ENCODE measurements around the gene ATRN.
A peak's percentile ranks its signal among the peaks of the same experiment; 100 is the strongest.
"Not testable (repeated sequence)": the region's sequence is repeated elsewhere in the genome, so short reads cannot be mapped to it uniquely, and the experiment has no call there.

ATRN gene

GRCh38 chr20:3456648-3457047 is 14.2 kb upstream of the ATRN start:
- Mint-ChIP-seq H3K4me3 (no peak overlapping the region), H3K36me3 (no peaks in the 10 kb centered on the region)
- ATAC-seq, result no peak

GRCh38 chr20:3459881-3460307 is 10.9 kb upstream of the ATRN start:
- DNase-seq (ENCODE audit: low spot score in 2 of 2), result no peak
- H3K9me3 Mint-ChIP-seq, result no peaks in the 10 kb centered on the region
- H3K36me3 Mint-ChIP-seq, result no peaks in the 10 kb centered on the region
- H3K4me1 Mint-ChIP-seq, result no peaks in the 10 kb centered on the region
- no peak overlapping the region for H3K27ac Mint-ChIP-seq
- no peak overlapping the region for H3K4me3 Mint-ChIP-seq
- no peak for ATAC-seq

More at GRCh38 chr20:3456648-3457047, 14.2 kb upstream of the ATRN start:
- DNase-seq (ENCODE audit: low spot score in 2 of 2), result no peak
- no peaks in the 10 kb centered on the region for H3K4me1 Mint-ChIP-seq
- H3K27ac Mint-ChIP-seq, result no peak overlapping the region
- no peaks in the 10 kb centered on the region for H3K9me3 Mint-ChIP-seq

DNA sequence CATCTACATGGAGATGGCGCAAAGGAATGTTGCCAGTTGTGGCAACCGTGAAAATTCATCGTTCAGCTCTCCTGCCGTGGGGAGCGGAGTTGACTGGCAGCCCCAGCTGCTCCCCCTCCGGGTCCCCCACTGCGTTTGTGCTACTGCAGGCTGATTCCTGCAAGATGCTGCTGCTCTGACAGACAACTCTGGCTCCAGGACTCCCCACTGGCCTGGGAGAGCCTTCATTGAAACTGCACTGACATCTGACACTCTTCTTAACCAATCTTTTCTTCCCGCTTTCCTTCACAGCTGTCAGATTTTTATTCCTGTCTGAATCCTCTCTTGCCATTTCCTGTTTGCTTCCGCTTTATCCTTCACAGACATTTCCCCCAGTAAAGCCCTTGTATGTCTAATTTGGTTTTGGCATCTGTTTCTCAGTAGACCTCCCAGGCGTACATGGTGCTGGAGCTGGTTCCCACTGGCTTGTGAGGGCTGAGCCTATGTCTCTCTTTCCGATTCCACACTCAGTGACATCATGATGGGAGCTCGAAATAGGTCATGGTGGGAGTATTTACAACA is 9.5 kb upstream of the ATRN start:
- H3K4me3 Mint-ChIP-seq, result no peak overlapping the region
- H3K36me3 Mint-ChIP-seq, result no peaks in the 10 kb centered on the region
- DNase-seq (ENCODE audit: low spot score in 2 of 2) (no peak), ATAC-seq (no peak)
- H3K4me1 Mint-ChIP-seq, result no peaks in the 10 kb centered on the region
- H3K27ac Mint-ChIP-seq, result no peak overlapping the region
- no peaks in the 10 kb centered on the region for H3K9me3 Mint-ChIP-seq

- no peak overlapping the region for H3K4me3 Mint-ChIP-seq
- no peak overlapping the region for H3K27ac Mint-ChIP-seq
- ATAC-seq (no peak), DNase-seq (ENCODE audit: low spot score in 2 of 2) (no peak)
- H3K36me3 Mint-ChIP-seq, result no peaks in the 10 kb centered on the region
- no peaks in the 10 kb centered on the region for H3K4me1 Mint-ChIP-seq
- no peaks in the 10 kb centered on the region for H3K9me3 Mint-ChIP-seq
These were observed 8.7 kb upstream of the ATRN start for GRCh38 chr20:3461911-3462677.

DNA sequence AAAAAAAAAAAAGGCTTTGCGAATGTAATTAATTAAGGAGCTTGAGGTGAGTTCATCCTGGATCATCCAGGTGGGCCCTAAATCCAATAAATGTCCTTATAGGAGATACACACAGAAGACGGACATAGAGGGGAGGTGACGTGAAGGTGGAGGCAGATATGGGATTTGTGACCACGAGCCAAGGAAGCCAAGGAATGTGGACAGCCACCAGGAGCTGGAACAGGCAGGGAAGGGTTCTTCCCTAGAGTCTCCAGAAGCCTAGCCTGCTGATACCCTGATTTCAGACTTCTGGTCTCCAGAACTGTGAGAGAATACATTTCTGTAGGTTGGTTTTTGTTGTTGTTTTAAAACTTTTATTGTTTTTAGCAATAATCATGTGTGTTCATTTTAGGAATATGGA is 6.7 kb upstream of the ATRN start:
- no peak overlapping the region for H3K27ac Mint-ChIP-seq
- no peak overlapping the region for H3K4me3 Mint-ChIP-seq
- no peaks in the 10 kb centered on the region for H3K4me1 Mint-ChIP-seq
- DNase-seq (ENCODE audit: low spot score in 2 of 2) (no peak), ATAC-seq (no peak)
- H3K9me3 Mint-ChIP-seq, result no peaks in the 10 kb centered on the region
- no peaks in the 10 kb centered on the region for H3K36me3 Mint-ChIP-seq

- H3K4me1 Mint-ChIP-seq, result no peaks in the 10 kb centered on the region
- H3K36me3 Mint-ChIP-seq, result no peaks in the 10 kb centered on the region
- no peak for ATAC-seq
- no peak for DNase-seq (ENCODE audit: low spot score in 2 of 2)
- no peak overlapping the region for H3K4me3 Mint-ChIP-seq
- H3K9me3 Mint-ChIP-seq, result no peaks in the 10 kb centered on the region
- H3K27ac Mint-ChIP-seq, result no peak overlapping the region
These were observed 5.5 kb upstream of the ATRN start for GRCh38 chr20:3465301-3465700.

DNA sequence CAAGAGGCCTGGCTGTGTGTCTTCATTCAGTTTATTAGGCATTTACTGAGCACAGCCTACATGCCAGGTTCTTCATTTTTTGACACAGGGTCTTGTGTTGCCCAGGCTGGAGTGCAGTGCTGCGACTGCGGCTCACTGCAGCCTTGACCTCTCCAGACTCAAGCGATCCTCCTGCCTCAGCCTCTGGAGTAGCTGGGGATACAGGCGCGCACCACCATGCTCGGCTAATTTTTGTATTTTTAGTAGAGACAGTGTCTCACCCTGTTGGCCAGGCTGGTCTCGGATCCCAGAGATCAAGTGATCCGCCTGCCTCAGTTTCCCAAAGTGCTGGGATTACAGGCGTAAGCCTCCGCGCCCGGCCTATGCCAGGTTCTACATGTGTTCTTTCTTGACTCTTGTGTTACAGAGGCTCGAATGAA is 601 bp upstream of the ATRN start:
- H3K36me3 Mint-ChIP-seq, result peaks cover 4% of the 10 kb centered on the region
- H3K4me1 Mint-ChIP-seq, result peaks cover 32% of the 10 kb centered on the region
- ATAC-seq (no peak), DNase-seq (ENCODE audit: low spot score in 2 of 2) (no peak)
- no peaks in the 10 kb centered on the region for H3K9me3 Mint-ChIP-seq
- peak overlapping the region; percentile 94 for H3K4me3 Mint-ChIP-seq
- peak overlapping the region; percentile 94 for H3K27ac Mint-ChIP-seq

GRCh38 chr20:3471397-3472021 is 691 bp downstream of the ATRN start:
- DNase-seq (ENCODE audit: low spot score in 2 of 2), result peak; percentile 12 to 60

DNA sequence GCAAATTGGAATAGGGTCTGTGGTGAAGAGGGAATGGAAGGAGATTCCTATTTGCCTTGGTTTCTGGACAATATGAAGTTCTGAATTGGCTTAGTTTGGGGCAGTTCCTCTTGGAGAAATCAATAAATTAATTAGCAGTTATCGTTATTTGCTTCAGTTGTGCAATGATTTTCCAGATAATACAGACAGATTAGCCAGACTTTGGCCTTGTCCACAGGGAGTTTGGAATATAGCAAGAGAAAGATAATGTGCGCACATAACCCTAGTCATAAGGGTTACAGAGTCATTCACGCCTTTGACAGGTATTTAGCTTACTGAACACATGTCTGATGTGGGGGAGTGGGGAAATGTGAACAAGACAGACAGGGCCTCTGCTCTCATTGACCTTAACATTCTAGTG is 1.3 kb downstream of the ATRN start:
- ATAC-seq, result no peak
- Mint-ChIP-seq H3K4me3 (peak overlapping the region; percentile 94), H3K27ac (peak overlapping the region; percentile 94), H3K36me3 (peaks cover 4% of the 10 kb centered on the region), H3K9me3 (no peaks in the 10 kb centered on the region), H3K4me1 (peaks cover 32% of the 10 kb centered on the region)
- DNase-seq (ENCODE audit: low spot score in 2 of 2), result no peak

More at GRCh38 chr20:3471397-3472021, 691 bp downstream of the ATRN start:
- peak overlapping the region; percentile 94 for H3K4me3 Mint-ChIP-seq
- H3K4me1 Mint-ChIP-seq, result peaks cover 32% of the 10 kb centered on the region
- H3K27ac Mint-ChIP-seq, result peak overlapping the region; percentile 94
- peak; percentile 5 for ATAC-seq
- H3K36me3 Mint-ChIP-seq, result peaks cover 4% of the 10 kb centered on the region
- H3K9me3 Mint-ChIP-seq, result no peaks in the 10 kb centered on the region

DNA sequence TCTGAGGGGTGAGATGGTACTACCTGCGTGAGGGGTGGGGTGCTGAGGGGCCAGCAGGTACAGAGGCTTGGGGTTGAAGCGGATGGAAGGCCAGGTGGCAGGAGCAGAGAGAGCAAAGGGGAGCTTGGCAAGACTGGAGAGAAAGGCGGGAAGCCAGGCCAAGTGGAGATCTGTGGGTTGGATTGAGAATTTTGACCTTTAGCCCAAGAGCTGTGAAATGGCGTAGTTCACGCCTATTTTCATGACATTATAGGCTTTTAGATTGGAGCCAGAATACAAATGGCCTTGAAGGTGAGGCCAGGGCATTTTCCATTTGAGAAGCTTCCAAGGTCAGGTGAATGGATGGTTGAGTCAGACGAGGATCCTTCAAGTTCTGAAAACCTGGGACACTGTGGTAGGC is 2.5 kb downstream of the ATRN start:
- DNase-seq (ENCODE audit: low spot score in 2 of 2), result no peak
- peak overlapping the region; percentile 94 for H3K4me3 Mint-ChIP-seq
- H3K9me3 Mint-ChIP-seq, result no peaks in the 10 kb centered on the region
- peaks cover 32% of the 10 kb centered on the region for H3K4me1 Mint-ChIP-seq
- H3K36me3 Mint-ChIP-seq, result peaks cover 4% of the 10 kb centered on the region
- peak overlapping the region; percentile 7 for H3K27ac Mint-ChIP-seq
- no peak for ATAC-seq

DNA sequence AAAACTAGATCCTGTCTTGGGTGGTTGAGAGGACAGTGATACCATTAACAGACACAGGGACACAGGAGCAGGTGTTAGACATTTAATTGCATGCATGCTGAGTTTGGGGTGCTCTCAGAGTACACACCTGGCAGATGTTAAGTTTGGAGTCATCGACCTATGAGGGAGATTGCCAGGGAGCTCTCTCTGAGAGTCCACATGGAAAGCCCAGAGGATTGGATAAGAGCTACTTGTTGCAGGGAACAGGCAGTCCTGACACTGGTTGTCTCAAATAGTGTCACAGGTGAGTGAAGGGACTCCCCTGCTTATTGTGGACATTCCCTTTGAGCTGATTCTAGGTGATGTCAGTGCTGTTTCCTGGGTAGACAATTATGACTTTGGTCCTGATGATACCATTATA is 3.1 kb downstream of the ATRN start:
- H3K4me3 Mint-ChIP-seq, result no peak overlapping the region
- no peaks in the 10 kb centered on the region for H3K9me3 Mint-ChIP-seq

GRCh38 chr20:3477003-3477860 is 6.4 kb downstream of the ATRN start:
- H3K4me3 Mint-ChIP-seq; H3K36me3 Mint-ChIP-seq; H3K9me3 Mint-ChIP-seq; DNase-seq (ENCODE audit: low spot score in 2 of 2); H3K27ac Mint-ChIP-seq; ATAC-seq: not testable (repeated sequence)
- peaks cover 22% of the 10 kb centered on the region for H3K4me1 Mint-ChIP-seq

More for the DNA sequence above, 3.1 kb downstream of the ATRN start:
- Mint-ChIP-seq H3K4me1 (peaks cover 32% of the 10 kb centered on the region), H3K36me3 (peaks cover 9% of the 10 kb centered on the region), H3K27ac (no peak overlapping the region)
- DNase-seq (ENCODE audit: low spot score in 2 of 2) (no peak), ATAC-seq (no peak)

- H3K4me3 Mint-ChIP-seq, result no peak overlapping the region
- H3K9me3 Mint-ChIP-seq, result no peaks in the 10 kb centered on the region
- DNase-seq (ENCODE audit: low spot score in 2 of 2) (no peak), ATAC-seq (no peak)
- peaks cover 10% of the 10 kb centered on the region for H3K36me3 Mint-ChIP-seq
- H3K4me1 Mint-ChIP-seq, result peaks cover 14% of the 10 kb centered on the region
- H3K27ac Mint-ChIP-seq, result no peak overlapping the region
These were observed 7.2 kb downstream of the ATRN start for GRCh38 chr20:3477861-3478544.

DNA sequence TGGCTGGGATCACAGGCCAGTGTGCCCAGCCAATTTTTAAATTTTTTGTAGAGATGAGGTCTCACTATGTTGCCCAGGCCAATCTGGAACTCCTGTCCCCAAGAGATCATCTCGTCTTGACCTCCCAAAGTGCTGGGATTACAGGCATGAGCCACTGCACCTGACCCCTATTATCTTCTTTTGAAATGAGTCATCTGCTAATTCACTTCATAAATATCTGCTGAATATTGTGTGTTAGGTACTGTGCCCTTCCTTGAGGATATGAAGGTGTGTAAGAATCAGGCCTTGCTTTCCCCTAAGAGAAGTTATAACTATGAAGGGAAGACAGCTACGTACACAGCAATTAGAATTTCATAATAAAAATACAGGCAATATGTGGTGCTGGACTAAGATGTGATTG is 8.2 kb downstream of the ATRN start:
- no peak overlapping the region for H3K27ac Mint-ChIP-seq
- no peak for DNase-seq (ENCODE audit: low spot score in 2 of 2)
- H3K9me3 Mint-ChIP-seq, result no peaks in the 10 kb centered on the region
- H3K4me3 Mint-ChIP-seq, result no peak overlapping the region
- no peak for ATAC-seq
- peaks cover 4% of the 10 kb centered on the region for H3K4me1 Mint-ChIP-seq
- peaks cover 8% of the 10 kb centered on the region for H3K36me3 Mint-ChIP-seq
